ENCODE results near the gene BLOC1S1.

BLOC1S1 gene

GRCh38 chr12:55725556-55725955 is 9.7 kb downstream of the BLOC1S1 start:
- no peak for DNase-seq

DNA sequence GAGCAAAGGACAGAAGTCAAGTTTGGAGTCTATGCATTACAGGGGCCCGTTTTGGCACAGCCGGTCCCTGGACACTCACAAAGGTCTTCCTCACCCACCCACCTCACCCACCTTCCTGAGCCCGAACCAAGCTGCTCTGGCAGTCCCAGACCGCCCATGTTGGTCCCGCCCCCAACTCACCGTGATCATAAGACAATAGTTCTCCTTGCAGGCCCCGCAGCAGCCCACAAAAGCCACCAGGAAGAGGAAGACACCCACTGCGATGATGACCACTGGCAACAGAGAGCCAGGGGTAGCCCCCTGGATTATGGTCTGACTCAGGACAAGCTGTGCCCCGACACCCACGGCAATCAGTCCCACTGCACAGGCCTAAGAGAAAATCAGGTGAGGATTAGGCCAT is 11.1 kb downstream of the BLOC1S1 start:
- DNase-seq: no peak

DNA sequence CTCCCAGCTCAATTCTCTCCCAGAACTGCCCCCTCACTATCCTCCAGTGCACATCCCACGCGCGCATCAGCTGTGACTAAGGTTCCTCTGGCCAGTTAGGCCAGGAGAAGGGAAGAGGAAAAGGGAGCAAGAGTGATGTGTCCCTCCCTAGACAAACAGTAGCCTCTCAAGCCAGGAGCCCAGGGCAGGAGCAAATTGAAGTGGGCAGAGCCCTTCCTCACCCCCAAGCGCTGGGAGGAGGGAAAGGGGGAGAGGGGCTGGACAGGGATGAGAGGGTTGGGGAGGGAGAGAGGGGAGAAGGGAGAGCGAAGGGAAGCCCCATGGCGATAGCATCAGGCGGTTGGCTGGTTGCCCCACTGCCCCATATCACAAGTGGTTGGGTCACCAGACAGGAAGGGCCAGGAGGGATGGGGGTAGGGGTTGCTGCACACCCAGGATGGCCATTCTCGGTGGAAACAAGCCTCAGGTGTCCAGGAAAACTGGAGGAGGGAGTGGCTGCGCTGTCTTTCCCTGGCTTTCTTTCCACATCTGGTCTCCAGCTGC is 11.9 kb downstream of the BLOC1S1 start:
- DNase-seq: peak; percentile 70

DNA sequence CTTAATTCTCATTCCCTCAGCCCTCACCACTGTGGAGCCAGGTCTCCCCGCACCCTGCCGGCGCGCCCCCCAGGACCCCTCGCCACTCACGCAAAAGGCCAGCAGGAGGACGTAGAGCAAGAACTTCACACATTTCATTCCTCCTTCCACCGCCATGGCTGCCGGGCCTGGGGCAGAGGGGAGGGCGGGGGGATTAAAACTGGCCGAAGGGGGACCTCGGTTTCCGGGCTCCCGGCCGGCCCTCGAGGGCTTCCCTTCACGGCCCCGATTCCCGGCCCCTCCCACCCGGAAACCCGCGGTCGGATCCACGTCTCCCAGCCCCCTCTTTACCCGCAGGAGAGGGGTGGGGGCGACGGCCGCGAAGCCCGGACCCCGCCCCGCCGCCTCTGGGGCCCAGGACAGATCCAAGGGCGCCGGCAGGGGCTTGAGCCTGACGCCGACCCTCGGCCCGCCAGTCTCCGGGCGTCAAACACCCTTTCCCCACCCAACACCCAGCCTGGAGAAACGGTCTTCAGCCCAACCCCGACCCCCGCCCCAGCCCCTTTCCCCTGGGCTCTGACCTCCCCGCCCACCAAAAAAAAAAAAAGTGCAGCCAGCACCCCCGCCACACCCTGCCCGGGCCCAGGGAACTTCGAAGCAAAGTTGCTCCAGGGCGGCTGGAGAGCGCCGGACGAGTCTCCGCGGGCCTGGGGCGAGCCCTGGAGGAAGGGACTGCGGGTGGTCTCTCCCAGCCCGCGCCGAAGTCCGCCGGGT is 12.5 kb downstream of the BLOC1S1 start:
- DNase-seq: peak; percentile 71

GRCh38 chr12:55728939-55729818 is 13.3 kb downstream of the BLOC1S1 start, which contains the start of gene CD63:
Gene CD63 (minus strand): TSS chr12:55729009. CDS start chr12:55728341, 668 bp downstream.
- DNase-seq: peak; percentile 95

GRCh38 chr12:55729819-55730818 is 14.3 kb downstream of the BLOC1S1 start:
- peak; percentile 84 for DNase-seq

GRCh38 chr12:55732288-55732687 is 16.4 kb downstream of the BLOC1S1 start:
- DNase-seq: no peak

- DNase-seq: no peak
Measured at GRCh38 chr12:55733021-55733555, 17.2 kb downstream of the BLOC1S1 start.

GRCh38 chr12:55733858-55734257 is 18.0 kb downstream of the BLOC1S1 start:
- no peak for DNase-seq

- DNase-seq: no peak
Measured at GRCh38 chr12:55734595-55734994, 18.7 kb downstream of the BLOC1S1 start.

DNA sequence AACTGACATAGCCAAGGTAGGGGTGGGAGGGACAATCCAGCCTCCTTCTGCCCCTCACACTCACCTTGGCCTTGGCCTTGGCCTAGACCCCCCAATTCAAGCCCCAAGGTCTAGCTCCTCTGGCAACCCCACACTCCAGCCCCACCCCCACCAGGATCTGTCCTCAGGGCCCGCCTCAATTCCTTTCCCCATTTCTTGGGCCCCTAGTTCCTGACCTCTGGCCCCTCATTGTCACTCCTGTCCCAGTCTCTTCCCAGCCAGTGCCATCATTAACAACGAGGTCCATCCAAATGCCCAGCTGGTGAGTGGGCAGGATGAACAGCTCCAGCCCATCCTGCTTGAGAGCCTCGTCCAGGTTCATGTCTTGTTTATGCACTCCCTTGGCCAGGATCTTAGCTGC is 20.2 kb downstream of the BLOC1S1 start:
- DNase-seq: no peak

GRCh38 chr12:55736780-55737580 is 21.1 kb downstream of the BLOC1S1 start:
- DNase-seq: peak; percentile 59

DNA sequence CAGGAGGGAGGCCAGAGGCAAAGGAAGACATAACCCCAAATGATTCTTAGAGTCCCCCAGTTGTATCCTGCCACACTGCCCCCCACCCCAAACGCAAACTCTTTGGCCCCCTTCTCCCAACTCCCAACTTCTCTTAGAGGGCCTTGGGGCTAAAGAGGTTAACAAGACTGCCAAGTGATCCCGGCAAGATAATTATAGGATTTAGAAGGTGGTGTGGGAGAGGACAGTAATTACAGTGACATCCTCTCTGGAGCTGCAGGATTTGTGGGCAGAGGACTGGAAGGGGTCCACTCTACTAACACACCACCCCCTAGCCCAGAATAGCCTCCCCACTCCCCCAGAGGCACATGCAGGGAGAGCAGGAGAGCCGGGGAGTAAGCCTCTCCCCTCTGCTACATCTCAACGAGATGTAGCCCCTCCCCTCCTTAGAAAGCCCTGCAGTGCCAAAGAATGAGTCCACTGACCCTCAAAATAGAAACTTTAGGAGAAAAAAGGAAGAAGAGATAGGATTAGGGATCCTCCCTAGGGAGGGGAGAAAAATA is 21.8 kb downstream of the BLOC1S1 start:
- no peak for DNase-seq

DNA sequence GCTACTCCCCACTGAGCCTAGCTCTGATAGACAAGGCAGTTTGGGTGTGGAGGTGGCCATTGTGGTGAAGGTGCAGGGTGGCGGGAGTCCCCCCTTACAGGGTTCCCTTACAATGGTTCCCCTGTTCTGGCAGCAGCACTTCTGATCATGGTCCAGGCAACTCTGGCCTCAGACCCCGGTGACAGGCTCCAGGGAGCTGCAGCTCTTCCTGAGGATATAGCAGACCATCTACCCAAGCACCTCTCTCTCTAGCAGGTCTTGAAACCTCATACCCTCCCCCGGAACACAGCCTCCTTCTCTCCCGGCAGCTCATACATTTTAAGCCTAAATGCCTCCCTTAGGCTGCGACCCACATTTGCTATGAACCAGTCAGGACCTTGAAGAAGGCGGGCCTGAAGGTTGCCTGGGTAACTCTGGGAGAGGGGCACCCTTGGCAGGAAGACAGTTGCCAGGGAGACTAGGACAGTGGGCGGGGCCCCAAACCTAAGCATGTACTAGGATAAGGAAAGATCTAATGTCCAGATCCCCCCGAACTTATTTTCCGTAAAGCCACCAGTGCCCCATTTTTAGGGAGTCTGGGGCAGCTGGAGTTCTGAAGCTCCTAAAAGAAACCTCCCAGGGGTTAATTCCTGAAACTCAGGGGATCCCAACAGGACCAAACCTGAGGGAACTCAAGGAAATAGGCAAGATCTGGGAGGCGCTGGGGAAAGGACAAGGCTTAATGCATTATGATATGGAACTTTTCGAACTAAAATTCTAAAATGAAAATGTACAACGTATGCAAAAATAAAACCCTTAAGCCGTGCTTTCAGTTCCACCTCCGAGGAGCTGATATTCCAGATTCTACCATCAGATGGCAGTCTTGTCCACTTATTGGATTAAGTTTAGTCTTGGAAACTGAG is 22.5 kb downstream of the BLOC1S1 start:
- peak; percentile 88 for DNase-seq

DNA sequence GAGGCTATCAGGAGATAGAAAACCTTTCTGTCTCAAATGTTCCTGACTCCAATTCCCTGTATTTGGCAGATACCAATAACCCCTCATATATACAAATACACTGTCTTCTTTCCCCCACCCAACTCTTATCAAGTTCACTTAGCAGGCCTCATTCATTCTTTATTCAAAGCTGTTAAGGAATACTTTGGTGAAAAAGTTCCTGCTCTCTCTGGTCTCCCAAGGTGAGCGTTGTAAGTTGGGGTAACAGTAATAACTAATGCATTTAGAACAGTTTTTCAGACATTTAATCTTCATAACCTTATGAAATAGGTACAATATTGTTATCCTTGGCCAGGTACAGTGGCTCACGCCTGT is 23.2 kb downstream of the BLOC1S1 start:
- DNase-seq: no peak

- peak; percentile 27 for DNase-seq
Measured at GRCh38 chr12:55741931-55742680, 26.3 kb downstream of the BLOC1S1 start.

DNA sequence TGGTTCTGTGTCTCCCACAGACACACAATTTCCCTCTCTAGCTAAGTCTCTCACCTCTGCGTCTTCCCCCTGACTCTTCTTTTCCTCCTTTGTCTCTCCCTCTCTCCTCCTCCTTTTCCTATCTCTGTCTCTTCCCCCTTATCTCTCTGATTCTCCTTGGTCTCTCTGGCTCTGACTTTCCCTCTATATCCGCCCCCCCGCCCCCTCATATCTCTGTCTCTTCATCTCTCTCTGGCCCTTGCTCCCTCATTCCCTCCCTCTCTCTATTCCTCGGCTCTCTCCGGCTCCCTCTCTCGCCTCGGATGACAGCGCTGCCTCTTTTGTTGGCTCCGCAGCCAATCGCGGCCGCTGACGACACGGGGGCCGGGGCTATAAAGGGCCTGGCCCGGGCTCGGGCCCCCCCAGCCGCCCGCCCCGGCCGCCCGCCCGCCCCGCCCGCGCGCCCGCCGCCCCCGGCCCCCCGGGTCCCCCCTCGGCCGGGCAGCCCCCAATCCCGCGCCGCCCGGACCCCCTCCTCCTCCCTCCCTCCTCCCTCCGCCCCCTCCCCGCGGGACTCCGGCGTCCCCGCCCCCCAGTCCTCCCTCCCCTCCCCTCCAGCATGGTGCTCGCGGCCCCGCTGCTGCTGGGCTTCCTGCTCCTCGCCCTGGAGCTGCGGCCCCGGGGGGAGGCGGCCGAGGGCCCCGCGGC is 27.0 kb downstream of the BLOC1S1 start, which contains the start of gene GDF11:
GDF11 (plus strand) TSS at position 404 of the 687 bp plus-strand sequence; CDS start at position 599, 195 bp downstream.
- DNase-seq: peak; percentile 74
